HG03064 (cell line): ENCODE measurements around the gene FGF14.

Experiments used
- ATAC-seq: cut with Tn5 transposase; IDR thresholded peaks from one replicate; pipeline ENCODE4 v1.9.1; 2021; ENCODE audit warnings: low read depth; ENCODE audit not compliant: unreplicated experiment

The FGF14 gene

GRCh38 chr13:101755228-101755887 is 646.5 kb downstream of the FGF14 start:
- ATAC-seq = no peak

DNA sequence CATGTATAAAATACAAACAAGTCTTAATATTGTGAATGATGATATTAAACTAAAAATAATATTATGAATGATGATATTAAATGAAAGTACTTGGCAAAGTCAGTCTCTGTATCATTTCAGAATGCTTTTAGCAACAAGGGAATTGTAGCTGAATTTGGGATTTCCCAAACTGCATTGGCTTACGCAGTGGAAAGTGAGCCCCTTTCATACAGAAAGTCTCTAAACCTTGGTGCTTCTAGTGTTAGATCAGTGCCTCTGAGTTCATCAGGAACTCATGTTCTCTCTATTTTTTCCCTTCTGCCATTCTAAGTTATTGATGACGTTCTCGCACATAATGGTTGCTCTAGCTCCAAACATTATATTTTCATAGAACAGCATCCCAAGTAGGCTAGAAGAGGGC is 649.4 kb downstream of the FGF14 start:
- no peak for ATAC-seq

- ATAC-seq = no peak
These were observed 650.4 kb downstream of the FGF14 start for GRCh38 chr13:101751488-101751887.

- no peak for ATAC-seq
These were observed 652.3 kb downstream of the FGF14 start for GRCh38 chr13:101749584-101749983.

- no peak for ATAC-seq
These were observed 654.8 kb downstream of the FGF14 start for GRCh38 chr13:101747039-101747438.

DNA sequence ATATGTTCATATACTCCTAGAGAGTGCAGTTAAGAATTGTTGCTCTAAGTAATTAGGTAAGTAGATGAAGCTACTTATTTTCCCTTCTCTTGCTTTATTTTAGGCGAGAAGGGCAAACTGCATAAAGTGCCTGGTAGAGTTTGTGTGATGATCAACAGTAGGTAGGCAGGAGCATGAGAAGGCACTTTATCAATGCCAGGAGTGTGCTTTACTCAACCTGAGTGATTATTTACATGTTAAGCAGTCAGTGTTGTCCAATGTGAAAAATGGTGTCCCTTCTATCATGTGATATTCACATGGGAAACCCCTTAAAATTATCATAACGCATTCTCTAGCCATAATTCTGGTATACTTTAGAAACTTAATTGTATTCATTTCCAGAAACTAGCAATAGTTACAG is 655.3 kb downstream of the FGF14 start:
- no peak for ATAC-seq

DNA sequence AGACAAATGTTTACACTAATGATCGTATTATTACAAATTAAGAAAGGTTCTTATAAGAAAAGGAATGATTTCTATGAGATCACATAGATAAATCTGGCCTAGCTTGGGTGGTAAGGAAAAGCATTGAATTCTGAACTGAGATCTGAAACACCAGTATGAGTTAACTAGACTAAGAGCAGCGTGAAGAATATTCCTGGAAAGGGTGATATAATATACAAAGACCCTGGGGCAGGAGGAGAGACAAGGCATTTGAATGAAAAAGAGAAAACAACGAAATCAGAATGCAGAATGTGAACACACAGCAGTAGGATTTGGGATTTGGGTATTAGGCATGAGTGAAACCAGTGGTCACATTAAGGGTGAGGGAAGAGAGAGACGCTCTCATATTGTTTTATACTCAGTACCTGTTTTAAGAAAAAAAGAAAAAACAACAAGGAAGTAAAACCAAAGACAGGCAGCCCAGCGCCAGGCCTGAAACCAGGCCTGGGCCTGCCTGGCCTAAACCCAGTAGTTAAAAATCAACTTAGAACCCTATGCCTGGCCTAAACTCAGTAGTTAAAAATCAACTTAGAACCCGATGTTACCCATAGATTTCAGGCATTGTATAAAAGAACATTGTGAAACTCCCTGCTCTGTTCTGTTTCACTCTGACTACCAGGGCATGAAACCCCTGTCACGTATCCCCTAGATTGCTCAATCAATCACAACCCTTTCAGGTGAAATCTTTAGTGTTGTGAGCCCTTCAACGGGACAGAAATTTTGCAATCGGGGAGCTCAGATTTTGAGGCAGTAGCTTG is 662.3 kb downstream of the FGF14 start:
- ATAC-seq = peak; percentile 95

GRCh38 chr13:101738336-101738735 is 663.5 kb downstream of the FGF14 start:
- no peak for ATAC-seq

GRCh38 chr13:101736566-101736965 is 665.3 kb downstream of the FGF14 start:
- no peak for ATAC-seq

GRCh38 chr13:101730420-101731000 is 671.3 kb downstream of the FGF14 start:
- no peak for ATAC-seq

DNA sequence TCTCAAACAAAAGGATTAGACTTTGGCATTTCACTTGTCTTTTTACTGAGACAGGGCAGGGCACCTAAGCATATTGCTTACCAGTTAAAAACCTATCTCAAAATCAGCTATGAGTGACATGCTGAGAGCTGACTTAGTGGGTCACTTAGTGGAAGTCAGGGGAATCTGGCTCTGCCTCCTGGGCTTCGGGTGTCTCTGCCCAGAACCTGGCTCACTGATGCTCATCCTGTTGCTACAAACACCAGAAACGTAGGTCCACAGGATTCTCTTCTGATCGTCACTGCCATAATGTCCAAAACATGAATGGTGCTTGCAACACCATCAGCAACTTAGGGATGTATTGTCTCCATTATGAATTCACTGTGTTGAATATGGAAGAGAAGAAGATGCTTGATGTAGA is 673.2 kb downstream of the FGF14 start:
- ATAC-seq = no peak

DNA sequence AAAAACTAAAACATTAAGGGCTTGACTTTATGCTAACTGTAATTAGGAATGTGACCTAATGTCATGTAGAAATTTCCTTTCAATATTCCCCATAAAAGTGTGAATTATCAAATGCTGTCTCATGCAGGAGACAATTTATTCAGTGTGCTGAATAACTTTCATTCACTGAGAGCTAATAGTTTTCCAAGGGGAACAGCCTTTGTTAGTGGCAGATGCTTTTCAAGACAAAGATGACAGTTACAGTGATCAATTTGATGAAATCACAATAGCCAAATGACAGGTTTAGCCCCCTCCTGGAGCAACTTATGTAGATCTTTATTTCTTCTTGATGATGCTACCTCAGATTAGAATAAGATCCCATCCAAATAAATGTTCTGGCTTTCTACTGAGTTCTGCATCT is 673.8 kb downstream of the FGF14 start:
- no peak for ATAC-seq

GRCh38 chr13:101727118-101727517 is 674.7 kb downstream of the FGF14 start:
- ATAC-seq = no peak

DNA sequence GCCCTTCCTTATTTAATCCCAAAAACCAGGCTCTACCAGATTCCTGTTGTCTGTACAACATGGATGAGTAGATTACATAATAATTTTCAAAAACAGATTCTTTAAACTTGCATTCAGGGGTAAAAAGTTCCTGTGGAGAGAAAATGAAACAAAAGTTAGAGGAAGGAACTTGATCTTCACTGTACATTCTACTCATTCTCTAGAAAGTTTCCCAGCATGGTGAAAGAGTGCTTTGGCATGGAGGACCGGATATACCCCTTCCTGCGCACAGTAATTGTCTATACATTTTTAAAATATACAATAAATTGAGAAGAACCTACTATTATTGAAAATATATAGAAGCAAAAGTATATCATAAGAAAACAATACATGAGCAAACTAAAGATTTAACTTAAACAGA is 675.2 kb downstream of the FGF14 start:
- no peak for ATAC-seq

- ATAC-seq = no peak
These were observed 683.4 kb downstream of the FGF14 start for GRCh38 chr13:101718496-101718895.

GRCh38 chr13:101717353-101717752 is 684.5 kb downstream of the FGF14 start:
- no peak for ATAC-seq

- ATAC-seq = no peak
These were observed 687.7 kb downstream of the FGF14 start for GRCh38 chr13:101714195-101714594.

DNA sequence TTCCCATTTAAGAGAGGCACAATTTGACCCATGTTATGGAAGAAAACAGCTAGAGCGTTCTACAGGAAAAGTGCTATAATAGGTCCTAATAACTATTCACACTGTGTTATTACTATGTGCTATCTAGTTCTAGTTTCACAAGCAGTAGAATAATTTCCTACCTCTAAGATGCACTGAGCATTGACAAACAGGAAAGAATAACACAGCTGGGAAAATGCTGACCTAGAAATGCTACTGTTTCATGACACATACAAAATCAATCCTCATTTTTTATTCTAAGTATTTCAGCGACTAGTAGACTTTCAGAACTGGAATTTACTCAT is 689.9 kb downstream of the FGF14 start:
- ATAC-seq = no peak

- ATAC-seq = no peak
These were observed 690.4 kb downstream of the FGF14 start for GRCh38 chr13:101711307-101712025.

DNA sequence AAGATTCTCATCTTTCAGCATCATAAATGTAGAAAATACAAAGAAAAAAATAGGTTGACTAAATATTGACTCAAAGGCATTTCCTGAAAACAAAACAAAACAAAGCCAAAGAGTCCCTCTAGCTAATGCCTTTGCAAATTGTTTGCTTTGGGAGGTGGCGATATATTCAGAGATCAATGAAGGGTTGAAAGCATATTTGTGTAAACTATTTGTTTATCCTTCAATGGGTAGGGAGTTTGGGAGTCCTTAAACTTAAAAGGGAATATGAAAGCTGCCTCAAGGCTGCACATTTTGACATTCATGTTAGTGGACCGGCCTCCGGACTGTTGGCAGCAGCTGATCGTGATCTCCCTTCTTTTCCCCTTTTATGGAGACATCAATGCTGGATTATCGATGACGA is 691.9 kb downstream of the FGF14 start:
- no peak for ATAC-seq

DNA sequence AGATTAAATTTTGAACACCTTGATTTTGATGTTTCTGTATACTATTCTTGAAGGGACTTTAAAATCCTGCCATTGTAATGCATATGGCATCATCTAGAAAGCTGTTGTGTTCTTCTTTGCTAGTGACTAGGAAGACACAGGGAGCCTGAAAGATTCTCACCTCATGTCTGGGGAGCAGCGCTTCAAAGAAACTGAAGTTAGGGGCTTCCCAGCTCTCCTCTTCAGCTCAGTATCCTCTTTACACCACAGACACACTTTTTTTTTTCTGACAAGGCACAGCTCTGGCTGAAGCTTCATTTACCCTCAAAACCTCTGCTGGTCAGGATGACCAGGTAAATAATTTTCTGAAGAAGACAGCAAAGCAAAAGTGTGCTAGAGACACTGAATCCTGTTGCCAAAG is 693.7 kb downstream of the FGF14 start:
- ATAC-seq = no peak
